ENCODE measurements around the gene PELI1. TPM values are rescaled to one million over a fixed set of nuclear protein-coding genes. Genes with fewer than 3 reads are reported as not detected.

The PELI1 gene
- total RNA-seq, 2 experiments from 2014 or later = 32.5 to 34.0 TPM

DNA sequence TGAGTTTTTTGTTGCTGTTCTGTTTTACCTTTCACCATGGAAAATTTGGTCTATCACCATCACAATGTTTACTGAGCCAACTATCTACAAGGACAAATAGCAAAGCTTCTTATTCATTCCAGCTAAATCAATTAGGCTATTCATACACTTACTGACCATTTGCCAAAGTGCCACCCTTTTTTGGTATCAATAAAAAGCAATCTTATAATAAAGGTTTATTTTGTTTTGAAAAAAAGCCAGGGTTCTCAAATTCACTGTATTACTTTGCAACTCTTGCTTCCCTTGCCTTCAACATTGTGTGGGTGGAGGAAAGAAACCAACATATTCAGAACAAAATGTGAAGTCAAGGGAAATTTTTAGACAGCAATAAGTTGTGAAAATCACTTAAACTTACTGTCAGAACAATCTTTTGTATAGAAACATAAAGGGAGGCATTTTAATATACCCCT is 15.3 kb downstream of the PELI1 start:
- ChIA-PET CTCF (no interaction called here), POLR2A (no interaction called here)

DNA sequence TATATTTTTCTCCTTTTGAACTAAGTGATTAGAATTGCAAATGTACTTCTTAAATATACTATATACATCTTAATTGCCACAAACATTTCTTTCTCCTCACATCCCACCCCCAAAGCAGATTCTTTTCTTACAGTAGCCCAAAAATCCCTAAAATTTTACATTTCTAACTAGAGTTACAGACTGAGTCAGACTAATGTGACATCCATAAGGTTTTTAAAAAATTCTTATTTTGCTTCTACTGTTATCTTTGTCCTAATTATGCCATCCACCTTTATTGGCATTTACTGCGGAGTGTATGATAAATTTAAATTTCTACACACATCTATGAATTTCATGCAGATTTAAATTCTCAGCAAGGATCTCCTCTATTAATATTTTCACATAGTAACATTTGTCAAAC is 15.8 kb downstream of the PELI1 start:
- CTCF ChIA-PET = interaction anchor here (0.6 kb wide), 1 partner anchor 621 kb away, joined by 3 read pairs; no protein-coding TSS in a partner anchor
- POLR2A ChIA-PET = no interaction called here

DNA sequence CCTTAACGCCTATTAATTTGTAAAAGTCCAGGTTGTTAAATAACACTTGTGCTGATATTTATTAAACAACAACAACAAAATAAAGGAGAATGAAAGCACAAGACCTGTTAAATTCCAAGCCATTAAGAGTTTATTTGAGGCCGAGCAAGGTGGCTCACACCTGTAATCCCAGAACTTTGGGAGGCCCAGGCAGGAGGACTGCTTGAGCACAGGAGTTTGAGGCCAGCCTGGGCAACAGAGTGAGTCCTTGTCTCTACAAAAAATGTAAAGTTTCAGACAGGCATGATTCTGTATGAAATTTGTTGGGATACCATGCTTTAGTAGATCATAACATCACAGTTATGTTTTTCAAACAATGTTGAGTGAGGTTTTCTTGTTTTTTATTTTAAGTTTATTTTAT is 17.1 kb downstream of the PELI1 start:
- ChIA-PET CTCF (interaction anchor here (1.4 kb wide), 1 partner anchor 9 kb away, joined by 3 read pairs; no protein-coding TSS in a partner anchor), POLR2A (no interaction called here)

DNA sequence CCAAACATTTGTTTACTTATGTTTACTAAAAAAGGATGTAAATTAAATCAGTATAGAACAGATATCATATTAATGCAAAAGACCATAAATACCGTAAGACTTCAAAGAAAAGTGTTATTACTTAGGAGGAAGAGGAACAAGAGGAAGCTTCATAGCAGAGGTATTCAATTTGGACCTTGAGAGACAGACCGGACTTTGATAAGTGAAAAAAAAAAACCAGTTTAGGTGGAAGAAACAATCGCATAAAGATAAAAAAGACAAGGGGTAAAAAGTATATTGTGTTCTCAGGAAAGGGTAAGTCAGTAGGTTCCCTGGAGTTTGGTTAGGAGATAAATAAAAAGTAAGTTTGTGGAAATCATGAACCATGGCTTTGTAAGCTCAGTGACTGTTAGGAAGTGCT is 17.6 kb downstream of the PELI1 start:
- ChIA-PET CTCF (interaction anchor here (1.4 kb wide), 1 partner anchor 9 kb away, joined by 3 read pairs; no protein-coding TSS in a partner anchor), POLR2A (no interaction called here)

DNA sequence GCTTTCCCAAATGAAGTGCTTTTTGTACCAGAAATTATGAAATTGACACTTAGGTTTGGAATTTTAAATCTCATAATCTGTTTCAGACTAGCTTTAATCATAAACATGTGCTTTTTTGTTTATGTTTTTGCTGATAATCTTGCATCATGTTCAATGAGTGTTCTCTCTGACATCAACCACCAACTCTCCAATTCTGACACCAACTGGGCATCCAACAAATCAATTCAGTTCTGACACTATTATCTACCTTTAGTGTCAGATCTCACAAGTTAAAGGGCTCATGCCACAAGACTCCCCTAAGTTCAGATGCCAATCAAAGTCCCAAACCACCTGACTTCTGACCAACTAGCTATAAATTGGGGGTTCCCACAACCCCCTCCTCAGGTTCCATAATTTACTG is 19.6 kb downstream of the PELI1 start:
- POLR2A ChIA-PET = no interaction called here
- CTCF ChIA-PET = no interaction called here

DNA sequence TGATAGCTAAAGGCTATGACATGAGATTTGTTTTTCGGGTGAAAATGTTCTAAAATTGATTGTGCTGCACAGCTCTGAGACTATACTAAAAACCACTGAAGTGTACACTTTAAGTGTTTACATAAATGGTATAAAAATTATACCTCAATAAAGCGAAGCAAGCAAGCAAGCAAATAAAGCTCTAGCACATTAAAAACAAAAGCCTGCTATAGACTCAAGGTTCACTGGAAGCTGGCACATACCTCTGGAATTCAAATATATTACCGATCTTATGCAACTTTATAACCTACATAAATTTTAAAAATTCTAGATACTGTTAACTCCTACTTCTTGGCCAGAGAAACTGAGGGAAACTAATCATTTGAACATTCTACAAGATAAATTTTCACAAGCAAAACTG is 20.1 kb downstream of the PELI1 start:
- CTCF ChIA-PET = interaction anchor here (1.4 kb wide), 1 partner anchor 364 kb away, joined by 4 read pairs; no protein-coding TSS in a partner anchor
- POLR2A ChIA-PET = no interaction called here

DNA sequence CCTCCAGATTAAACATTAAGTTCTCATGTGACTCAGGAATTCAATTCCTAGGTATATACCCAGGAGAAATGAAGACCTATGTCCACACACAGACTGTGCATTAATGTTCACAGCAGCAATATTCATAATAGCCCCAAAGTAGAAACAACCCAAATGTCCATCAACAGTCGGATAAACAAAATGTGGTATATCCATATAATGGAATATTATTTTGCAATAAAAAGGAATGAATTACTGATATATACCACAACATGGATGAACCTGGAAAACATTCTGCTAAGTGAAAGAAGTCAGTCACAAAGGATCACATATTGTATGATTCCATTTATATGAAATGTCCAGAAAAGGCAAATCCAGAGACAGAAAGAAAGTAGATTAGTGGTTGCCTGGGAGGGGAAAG is 20.5 kb downstream of the PELI1 start:
- ChIA-PET CTCF (interaction anchor here (1.4 kb wide), 1 partner anchor 364 kb away, joined by 4 read pairs; no protein-coding TSS in a partner anchor), POLR2A (no interaction called here)

DNA sequence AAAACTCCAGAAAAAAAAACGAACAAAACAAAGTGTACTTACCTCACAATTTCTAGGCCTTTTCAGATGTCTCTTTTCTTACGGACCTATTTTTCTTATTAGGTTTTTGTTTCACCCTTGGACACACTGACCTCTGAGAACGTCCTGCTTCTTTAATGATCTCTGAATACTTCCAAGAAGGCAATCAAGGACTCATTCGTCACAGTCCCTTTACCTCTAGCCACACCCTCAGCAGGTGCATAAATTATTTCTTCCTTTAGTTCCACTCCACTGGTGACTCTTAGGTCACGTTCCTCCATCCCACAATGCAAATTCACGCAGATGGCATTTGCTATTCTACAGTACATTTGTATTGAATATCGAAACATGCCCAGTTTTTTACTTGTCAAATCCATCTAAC is 21.9 kb downstream of the PELI1 start:
- CTCF ChIA-PET = no interaction called here
- POLR2A ChIA-PET = no interaction called here

DNA sequence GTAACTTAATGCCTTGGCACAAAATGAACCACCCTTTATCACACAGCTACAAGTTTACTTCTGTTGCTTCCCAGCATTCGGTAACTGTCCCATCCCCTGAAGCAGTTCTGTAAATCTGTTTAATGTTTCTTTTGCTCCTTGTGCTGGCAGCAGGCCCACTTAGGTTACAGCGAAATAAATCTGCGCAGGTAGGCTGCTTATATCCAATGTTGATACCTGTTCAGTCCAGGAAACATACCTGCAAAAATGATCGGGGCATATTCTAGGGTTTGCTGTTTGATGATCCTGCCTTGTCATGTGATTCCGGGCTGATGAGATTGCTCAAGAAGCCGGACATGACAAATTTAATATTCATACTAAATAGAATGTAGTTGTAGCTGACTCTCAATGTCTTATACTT is 23.3 kb downstream of the PELI1 start:
- ChIA-PET CTCF (no interaction called here), POLR2A (no interaction called here)

DNA sequence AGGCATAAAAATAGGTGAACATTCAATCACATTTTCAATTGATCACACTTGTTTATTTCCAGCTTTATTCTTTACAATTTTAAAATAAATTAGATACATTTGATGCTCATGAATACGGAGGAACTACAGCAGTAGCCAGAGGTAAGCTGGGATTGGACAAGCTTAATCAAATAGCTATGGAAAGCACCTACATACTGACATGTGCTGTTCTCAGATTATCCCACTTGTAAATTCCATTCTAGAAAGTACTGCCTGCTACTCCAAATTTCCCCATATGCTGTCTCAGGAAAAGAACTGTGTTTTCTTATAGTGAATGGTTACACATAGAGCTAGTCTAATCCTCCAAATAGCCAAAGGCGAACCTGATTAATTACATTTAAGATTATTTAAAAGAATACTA is 24.2 kb downstream of the PELI1 start:
- POLR2A ChIA-PET = no interaction called here

DNA sequence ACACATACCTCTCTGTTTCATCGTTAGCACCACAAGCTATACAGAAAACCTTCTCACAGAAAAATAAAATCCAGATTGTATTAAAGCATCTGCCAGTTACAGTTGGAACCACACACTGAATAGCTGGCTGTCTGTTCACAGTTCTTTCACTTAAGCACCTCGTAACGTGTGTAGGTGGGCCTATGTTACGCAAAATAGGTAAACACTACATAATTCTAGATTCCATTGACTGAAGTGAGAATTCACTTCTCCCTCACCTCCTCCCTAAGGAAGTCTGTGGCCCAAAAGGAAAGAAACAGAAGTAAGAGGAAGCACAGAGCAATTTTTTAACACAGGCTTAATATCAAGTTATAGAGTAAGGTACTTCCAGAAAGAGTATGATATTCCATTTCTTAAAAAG is 24.9 kb downstream of the PELI1 start:
- POLR2A ChIA-PET = no interaction called here
- CTCF ChIA-PET = no interaction called here

More for the DNA sequence above, 24.2 kb downstream of the PELI1 start:
- CTCF ChIA-PET = no interaction called here

DNA sequence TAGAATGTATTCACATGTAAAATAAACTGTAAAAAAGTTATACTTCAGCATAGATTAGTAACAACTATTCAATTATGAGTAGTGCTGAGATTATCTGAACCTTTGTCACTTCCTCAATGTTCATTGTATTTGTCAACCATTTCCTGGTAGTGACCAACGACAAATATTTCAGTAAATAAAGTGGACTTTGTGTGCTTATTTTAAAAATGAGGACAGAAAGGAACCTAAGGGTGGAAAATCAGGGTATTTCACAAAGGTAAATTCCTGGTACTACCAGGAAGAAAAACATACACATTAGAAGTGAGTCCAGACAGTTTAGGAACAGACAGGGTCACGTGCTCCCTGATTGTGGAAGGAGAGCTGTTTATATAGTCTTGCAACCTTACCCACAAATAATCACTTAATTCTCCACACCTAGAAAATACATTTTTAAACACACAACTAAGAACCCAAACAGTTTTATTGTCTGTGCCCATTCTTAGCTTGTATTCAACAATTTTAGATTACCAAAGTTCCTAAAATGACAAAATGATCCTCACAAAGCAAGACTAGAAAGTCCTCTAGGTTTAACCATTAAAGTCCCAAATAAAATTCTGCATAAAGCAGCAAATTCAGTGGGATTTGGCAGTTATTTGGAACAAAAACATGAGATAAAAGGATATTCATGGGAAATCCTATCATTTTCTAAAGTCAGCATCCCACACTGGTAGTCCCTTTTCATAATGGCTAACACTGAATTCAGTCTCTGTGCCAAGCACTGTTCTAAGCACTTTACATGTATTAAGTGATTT is 28.2 kb downstream of the PELI1 start:
- ChIA-PET CTCF (interaction anchor here (1.0 to 1.8 kb wide), 2 partner anchors 25 to 210 kb away, joined by 3 to 6 read pairs; no protein-coding TSS in a partner anchor), POLR2A (interaction anchor here (2.1 kb wide), 1 partner anchor 15 kb away, joined by 9 read pairs; no protein-coding TSS in a partner anchor)

DNA sequence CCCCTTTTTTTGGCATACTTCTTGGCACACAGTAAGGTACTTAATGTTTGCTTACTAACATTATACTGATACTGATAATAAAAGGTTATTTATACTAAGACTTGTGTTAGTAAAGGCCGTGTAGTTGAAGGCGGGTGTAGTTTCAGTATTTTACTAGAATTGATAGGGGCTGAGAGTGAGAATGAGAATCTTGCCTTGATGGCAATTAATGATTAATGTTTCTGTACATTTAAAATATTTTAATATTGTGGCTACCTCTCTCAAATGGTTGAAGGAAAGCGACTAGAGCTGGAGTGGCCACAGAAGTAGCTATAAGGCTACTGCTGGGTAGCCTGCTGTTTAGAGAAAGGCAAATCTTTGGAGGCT is 29.3 kb downstream of the PELI1 start:
- ChIA-PET CTCF (interaction anchor here (1.0 to 1.8 kb wide), 2 partner anchors 27 to 211 kb away, joined by 3 to 6 read pairs; no protein-coding TSS in a partner anchor), POLR2A (interaction anchor here (0.7 to 2.1 kb wide), 2 partner anchors 14 to 99 kb away, joined by 3 to 9 read pairs; no protein-coding TSS in a partner anchor)

DNA sequence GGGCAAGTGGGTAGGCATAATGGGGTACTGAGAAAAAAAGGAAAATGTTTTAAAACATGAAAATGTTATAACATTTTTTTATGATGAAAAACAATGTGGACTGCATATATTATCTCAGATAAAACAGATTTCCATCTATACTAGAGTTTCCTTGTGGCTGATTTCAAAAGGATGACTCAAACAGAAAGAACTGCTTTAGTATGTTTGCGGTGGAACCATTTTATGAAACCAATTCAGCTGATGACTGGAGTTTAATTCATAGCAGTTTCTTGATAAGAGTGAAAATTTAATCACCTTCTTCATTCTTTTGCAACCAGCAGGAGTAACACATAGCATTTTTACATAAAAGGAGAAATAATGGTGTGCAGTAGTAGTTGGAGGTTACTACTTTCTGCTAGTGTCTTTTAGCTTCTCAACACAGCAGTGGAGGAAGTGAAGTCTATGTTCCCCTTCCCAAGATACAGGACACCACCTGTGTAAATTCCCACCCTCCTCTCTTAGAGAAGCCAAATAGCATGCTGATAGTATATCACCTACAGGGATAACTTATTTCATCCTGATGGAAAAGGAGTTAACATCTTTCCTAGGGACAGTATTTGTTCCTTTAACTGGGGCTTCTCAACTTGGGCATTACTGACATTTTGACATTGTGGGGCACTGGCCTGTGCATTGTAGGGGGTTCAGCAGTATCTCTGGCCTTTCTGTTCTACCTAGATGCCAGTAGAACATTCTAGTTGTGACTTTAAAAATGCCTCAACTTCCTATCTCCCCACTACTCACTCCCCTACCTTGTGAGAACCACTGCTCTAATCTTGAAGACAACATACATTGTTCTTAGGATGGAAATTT is 29.9 kb downstream of the PELI1 start:
- ChIA-PET POLR2A (interaction anchor here (0.8 to 2.1 kb wide), 2 partner anchors 13 to 21 kb away, joined by 3 to 9 read pairs; no protein-coding TSS in a partner anchor), CTCF (interaction anchor here (1.8 kb wide), 1 partner anchor 211 kb away, joined by 6 read pairs; no protein-coding TSS in a partner anchor)

DNA sequence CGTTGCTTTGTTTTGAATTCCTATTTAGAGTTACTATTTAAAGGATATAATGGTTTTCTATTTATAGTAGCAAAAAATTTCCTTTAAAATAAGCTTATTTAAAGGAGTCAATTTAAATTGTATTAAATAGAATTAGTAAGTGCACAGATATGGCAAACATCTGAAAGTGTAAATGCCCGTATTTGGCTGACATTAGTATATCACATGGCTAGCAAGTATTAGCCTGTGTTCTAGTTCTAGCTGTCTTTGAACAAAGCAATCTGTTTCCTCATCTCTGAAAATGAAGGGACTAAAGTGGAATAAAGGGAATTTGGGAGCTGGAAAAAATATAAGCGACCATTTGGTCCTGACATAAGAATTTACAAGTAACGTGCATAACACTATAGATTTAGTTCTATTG is 32.2 kb downstream of the PELI1 start:
- ChIA-PET CTCF (no interaction called here), POLR2A (no interaction called here)

DNA sequence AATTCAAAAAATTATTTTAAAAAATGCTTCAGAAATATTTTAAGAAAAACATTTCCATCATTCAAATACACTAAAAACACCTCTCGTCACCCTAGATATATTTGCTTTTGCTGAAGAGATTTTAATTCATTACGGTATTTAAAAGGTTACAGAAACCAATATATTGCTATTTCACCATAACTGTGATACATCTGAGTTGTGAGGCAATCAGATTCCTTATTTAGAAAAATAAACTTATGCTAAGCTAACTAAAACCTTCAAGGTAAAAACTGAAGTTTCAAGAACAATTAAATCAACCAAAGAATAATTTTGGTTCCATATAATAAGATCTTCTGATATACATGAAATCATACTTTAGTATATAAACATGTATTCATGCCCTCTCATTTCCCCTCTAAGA is 32.8 kb downstream of the PELI1 start:
- CTCF ChIA-PET = no interaction called here
- POLR2A ChIA-PET = no interaction called here

DNA sequence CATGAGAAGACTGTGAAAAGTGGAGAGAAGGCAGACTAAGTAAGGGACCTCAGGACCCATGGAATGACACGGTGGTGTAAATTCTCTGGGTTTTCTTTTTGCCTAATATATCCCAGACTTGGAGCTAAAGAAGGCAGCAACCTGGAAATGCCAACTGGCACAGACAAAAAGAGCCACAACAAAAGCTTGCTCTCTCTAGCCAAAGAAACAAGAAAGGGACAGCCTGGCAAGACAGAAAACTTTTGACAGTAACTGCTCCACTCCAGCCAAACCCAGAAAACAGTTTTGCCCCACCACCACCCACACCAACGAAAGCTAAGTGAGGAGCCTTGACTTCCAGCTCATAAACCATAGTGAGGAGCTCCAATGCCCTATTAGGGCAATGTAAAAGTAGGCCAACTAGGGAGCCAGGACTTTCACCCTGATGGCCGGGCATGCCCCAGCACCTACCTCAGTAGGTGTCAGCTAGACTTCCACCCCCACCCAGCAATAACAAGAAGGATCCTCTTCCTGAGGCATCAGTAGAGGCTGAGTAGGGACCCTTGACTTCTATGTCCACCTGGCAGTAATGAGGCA is 35.5 kb downstream of the PELI1 start:
- ChIA-PET CTCF (interaction anchor here (2.4 kb wide), 1 partner anchor 218 kb away, joined by 9 read pairs; no protein-coding TSS in a partner anchor), POLR2A (no interaction called here)

DNA sequence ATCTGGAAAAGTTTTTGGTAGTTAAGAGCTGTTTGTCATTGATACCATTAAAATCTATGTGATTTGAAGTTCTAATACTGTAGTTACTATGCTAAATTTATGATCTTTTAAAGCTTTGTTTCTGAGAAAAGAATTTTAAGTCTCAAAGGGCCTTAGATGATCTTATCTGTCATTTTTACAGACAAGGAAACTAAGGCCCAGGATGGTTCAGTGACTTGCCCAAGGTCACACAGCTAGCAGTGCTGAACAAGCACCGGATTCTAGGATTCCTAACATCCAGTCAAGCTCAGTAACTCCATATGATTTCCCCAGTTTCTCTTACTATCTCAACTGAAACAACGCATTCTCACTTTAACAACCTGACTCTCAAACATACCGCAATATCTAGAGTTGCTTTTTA is 37.7 kb downstream of the PELI1 start:
- ChIA-PET CTCF (interaction anchor here (1.2 to 2.4 kb wide), 3 partner anchors 57 to 220 kb away, joined by 3 to 9 read pairs (median 3); no protein-coding TSS in a partner anchor), POLR2A (no interaction called here)

DNA sequence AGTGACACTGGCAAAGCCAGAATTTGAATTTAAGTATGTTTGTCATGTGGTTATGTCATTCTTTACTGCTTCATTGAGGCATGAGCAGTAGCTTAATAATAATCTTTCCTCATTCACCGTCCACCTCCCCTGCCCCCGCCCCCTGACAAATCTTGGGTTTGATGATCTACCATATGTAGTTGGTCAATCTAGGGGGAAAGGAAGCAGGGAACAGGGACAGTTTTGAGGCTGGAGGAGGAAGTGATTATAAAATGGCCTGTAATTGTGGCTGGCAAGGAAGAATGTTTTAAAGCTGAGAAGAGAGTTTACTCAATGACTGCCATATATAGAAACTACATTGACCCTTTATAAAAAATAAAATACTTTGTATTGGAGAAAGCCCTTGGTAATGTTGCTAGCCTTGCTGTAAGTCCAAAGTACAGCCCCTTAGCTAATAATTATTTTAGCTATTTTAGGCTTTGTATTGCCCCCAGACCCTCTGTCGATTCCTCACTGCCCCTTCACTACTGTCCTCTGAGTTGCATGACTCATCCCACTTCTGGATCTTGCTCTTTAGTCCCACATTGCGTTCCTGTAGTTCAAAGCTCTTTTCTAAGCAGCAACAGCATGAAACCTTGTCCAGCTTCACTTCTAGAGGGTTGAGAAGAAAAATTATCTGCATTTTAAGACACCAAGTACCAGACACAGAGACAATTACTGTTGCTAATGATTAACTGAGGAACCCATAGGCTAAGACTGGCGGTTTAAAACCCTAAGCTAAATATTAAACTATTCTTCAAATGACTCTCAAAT is 38.4 kb downstream of the PELI1 start:
- CTCF ChIA-PET = interaction anchor here (1.2 to 2.4 kb wide), 3 partner anchors 56 to 221 kb away, joined by 3 to 9 read pairs (median 3); no protein-coding TSS in a partner anchor
- POLR2A ChIA-PET = interaction anchor here (0.6 kb wide), 1 partner anchor 142 kb away, joined by 4 read pairs; no protein-coding TSS in a partner anchor
